ENCODE measurements around the gene MYH14.

DNA sequence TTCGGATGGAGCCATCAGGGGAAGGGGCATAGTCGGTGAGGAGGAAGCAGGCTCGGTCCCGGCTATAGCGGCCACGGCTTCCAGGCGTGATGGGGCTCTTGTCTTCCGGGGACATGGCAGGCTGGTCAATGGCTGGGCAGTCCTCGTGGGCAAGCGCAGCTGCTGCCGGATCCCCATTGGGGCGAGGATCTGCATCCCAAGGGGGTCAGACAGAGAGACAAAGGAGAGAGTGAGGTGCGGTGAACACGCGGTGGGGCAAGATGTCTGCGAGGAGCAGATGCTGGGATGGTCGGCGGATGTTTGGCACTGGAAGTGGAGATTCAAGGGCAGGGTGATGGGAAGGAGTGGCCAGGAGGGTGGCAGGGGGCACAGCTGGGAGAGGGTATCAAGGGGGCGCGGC is 117.2 kb downstream of the MYH14 start:
- TF ChIP-seq, protein P1, sequence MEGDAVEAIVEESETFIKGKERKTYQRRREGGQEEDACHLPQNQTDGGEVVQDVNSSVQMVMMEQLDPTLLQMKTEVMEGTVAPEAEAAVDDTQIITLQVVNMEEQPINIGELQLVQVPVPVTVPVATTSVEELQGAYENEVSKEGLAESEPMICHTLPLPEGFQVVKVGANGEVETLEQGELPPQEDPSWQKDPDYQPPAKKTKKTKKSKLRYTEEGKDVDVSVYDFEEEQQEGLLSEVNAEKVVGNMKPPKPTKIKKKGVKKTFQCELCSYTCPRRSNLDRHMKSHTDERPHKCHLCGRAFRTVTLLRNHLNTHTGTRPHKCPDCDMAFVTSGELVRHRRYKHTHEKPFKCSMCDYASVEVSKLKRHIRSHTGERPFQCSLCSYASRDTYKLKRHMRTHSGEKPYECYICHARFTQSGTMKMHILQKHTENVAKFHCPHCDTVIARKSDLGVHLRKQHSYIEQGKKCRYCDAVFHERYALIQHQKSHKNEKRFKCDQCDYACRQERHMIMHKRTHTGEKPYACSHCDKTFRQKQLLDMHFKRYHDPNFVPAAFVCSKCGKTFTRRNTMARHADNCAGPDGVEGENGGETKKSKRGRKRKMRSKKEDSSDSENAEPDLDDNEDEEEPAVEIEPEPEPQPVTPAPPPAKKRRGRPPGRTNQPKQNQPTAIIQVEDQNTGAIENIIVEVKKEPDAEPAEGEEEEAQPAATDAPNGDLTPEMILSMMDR (IDR thresholded peaks at IDR 0.05; ENCODE audit: low read depth, low read length): no peak
- no peak for TF ChIP-seq EZH2phosphoT487 (IDR thresholded peaks at IDR 0.05; ENCODE audit: low read depth)
